SH-SY5Y (cell line): ENCODE measurements around the gene KLHL1.

Experiments used
- GATA2 ChIP-seq: IDR thresholded peaks from 2 replicates; pipeline ENCODE4 v1.6.1; 2011; ENCODE audit warnings: mild to moderate bottlenecking, low read depth, low read length
- GATA3 ChIP-seq: IDR thresholded peaks from 2 replicates; pipeline ENCODE4 v1.6.1; 2011; ENCODE audit warnings: low read depth, mild to moderate bottlenecking, low read length, moderate library complexity

Gene KLHL1

DNA sequence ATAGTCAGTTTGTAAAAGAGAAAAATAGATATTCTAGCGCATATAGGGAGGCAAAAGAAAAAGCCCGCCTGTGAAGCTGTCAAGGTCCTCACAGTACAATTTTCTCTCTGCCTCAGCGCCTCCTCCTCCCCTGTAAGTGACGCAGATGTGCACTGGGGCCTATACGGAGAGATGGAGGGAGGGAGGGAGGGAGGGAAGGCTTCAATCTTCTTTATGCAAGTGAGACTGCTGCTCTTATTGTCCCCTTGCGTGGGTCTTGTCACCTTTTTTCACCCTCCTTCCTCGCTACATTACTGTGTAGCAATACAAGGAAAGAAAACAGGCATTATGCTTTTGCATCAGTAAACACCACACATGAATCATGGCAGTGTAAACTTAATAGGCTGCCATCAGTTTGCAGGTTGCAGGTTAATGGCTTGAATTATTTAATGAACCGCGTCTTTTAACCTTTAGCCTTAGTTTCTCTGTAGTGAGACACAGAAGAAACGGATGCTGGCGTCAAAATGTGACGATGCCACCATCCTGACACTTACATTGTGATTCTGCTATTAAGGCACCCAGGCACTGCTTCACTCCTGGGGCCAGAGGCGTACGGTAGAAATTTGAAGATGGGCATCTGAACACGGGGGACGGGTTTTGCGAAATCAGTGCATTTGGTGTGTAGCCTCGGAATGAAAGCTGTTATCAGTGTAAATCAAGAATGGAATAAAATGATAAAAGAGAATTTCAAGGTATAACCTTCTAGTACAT is at the start of gene KLHL1:
KLHL1 (minus strand) TSS at position 97 of the 750 bp plus-strand sequence. CDS start 753 bp downstream, outside the sequence.
- TF ChIP-seq GATA2: no peak
- TF ChIP-seq GATA3: no peak

DNA sequence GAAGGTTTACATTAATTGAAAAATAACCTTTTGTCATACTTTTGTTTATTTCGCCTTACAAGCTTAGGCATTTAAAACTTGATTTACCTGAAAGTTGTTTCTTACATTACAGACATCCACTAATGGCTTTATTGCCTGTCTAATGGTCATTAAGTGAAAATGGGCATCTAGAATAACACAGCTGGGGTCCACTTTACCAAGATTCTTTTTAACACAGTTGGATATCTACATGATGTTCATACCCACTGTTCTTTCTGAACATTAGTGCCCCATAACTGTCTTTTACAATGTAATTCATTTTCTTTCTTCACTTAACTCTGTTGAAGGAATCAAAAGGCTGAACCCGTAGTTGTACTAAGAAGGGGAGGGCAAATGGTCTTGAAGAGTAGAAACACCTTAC is 19.8 kb upstream of the KLHL1 start:
- TF ChIP-seq GATA3 (no peak), GATA2 (no peak)

GRCh38 chr13:70125693-70126092 is 17.4 kb upstream of the KLHL1 start:
- TF ChIP-seq GATA3 (no peak), GATA2 (no peak)

- TF ChIP-seq GATA3 (no peak), GATA2 (no peak)
Observed at GRCh38 chr13:70117338-70117905, 9.2 kb upstream of the KLHL1 start.

DNA sequence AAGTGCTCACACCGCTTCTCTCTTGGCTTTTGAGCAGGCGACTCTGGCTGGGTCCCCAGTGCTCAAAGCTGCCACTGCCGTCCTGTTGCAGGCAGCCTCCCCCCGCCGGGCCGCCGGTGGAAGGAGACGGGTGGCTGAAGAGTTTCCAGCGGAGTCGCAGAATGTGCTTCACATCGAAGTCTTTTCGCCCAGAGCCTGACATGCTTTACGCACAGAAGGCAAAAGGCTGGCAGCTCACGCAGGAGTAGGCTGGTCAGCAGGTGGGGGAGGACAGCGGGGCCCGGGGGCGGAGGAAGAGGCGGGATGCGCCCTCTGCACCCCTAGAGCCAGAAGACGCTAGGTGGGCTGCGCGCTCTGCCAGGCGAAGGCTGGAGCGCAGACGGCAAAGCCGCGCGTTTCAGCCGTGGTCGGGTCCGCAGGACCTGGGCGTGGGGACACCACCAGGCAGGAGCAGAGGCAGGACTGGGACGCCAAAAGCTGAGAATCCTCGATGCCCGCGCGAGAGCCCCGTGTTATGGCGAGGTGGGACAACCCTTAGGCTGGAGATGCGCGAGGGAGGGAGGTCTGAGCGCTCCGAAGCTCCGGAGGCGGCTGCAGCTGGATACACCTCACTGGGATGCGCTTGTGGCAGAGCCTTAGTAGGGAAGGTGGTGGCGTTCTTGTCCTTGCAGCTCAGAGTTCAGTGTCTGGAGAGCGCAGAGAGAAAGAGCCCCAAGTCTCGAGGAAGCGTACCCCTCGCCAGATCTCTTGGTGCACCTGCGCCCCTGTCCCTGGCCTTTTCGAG is 562 bp downstream of the KLHL1 start, which contains the start of gene ATXN8OS:
ATXN8OS (plus strand) TSS at position 329 of the 784 bp plus-strand sequence.
- no peak for TF ChIP-seq GATA3
- no peak for TF ChIP-seq GATA2

DNA sequence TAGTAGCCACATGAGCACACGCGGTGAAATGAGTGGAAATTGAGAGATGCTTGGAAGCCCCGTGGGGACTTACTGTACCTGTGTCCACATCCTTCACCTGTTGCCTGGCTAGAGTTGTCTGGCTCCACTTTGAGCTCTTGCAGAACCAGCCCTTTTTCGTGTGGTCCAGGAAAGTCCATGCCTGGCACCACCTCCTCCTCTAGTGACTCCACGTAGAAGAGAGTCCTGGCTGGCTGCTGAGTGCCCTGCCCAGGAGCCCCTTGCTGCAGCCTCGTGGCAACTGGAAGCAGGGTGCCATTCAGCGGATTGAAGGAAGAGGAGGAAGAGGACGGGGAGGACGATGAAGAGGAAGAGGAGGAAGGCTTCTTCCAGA is 1.1 kb downstream of the KLHL1 start:
- TF ChIP-seq GATA3: no peak
- TF ChIP-seq GATA2: no peak

DNA sequence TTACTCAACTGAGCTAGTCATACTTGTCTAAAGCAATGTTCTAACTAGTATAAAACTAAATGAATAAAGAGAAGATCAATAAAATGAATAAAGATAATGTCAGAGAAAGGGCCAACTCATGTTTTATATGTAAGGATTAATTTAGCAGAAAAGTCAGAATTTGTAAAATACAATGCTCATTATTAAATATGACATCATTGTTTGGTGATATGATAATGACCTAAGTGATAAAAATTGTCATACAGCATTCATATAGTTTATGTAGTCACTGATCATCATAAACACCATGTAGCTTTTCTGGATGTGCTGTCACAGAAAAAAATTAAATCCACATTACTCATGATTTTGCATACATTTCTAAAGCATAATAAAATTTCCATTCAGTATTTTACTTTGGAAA is 3.8 kb downstream of the KLHL1 start:
- TF ChIP-seq GATA2 (no peak), GATA3 (no peak)

- TF ChIP-seq GATA2 (no peak), GATA3 (no peak)
Observed at GRCh38 chr13:70098669-70099068, 9.6 kb downstream of the KLHL1 start.

- TF ChIP-seq GATA3: no peak
- TF ChIP-seq GATA2: no peak
Observed at GRCh38 chr13:70090036-70090723, 18.1 kb downstream of the KLHL1 start.

- TF ChIP-seq GATA2: no peak
- no peak for TF ChIP-seq GATA3
Observed at GRCh38 chr13:70088926-70089325, 19.3 kb downstream of the KLHL1 start.

DNA sequence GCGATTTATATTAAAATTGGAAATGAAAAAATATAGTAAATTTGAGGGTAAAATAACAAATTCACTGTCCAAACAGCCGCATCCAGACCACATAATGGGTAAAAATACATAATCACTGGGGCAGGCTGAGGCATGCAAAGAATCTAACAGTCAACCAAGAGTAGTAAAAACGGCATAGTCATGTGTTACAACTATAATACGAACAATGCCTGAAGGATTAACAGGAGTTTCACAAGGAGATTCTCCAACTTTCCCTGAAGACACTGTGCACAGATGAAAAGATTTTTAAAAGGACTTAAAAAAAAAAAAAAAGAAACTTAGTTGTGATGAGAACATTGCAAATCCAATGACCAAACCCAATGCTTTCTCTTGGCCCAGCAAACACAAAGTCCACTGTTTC is 21.0 kb downstream of the KLHL1 start:
- TF ChIP-seq GATA2 (no peak), GATA3 (no peak)

GRCh38 chr13:70080012-70080411 is 28.2 kb downstream of the KLHL1 start:
- TF ChIP-seq GATA2 (no peak), GATA3 (no peak)

GRCh38 chr13:70054572-70054971 is 53.7 kb downstream of the KLHL1 start:
- no peak for TF ChIP-seq GATA2
- TF ChIP-seq GATA3: no peak

DNA sequence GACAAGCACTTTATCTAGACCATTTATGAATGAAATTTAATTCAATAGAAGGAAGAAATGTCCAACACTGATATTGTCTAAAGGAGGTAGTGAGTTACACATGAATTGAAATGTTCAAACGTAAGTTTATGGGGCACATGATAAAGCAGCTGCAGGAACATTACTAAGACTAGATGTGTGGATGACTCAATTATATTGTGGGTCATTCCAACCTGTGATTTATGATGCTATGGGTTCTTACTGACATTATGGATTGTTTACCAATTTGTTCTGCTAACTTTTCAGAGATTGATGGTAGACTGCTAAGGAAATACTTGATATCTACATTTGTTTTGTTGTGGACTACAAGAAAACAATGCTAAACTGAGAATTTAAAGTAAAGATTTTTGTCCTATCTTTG is 56.7 kb downstream of the KLHL1 start:
- TF ChIP-seq GATA3 (no peak), GATA2 (no peak)

DNA sequence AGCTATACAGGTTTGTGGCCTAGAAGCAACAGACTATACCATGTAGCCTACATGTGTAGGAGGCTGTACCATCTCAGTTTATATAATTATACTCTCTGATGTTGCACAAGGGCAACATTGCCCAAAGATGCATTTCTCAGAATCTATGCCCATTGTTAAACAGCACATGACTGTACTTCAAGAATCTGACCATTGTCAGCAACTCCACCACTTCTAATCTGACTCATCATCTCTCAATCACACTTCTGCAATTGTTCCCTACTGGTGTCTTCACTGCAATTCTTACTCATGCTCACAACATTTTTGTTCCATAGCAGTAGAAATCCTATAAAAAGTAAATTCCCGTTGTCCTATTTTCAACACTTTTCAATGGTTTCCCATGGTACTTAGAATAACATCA is 64.6 kb downstream of the KLHL1 start:
- TF ChIP-seq GATA2: no peak
- no peak for TF ChIP-seq GATA3
